Trophoblast cell (in vitro differentiated cells and primary cell): Measurements from ENCODE around the gene RPN1.
A peak's percentile ranks its signal among the peaks of the same experiment; 100 is the strongest.

Source experiments
- DNase-seq, 2 donors: peaks; one replicate each; pipeline ENCODE4 v3.0.0-alpha.2; 2016
- H2AFZ ChIP-seq: 2 replicates; pipeline ENCODE4 v1.6.1; 2013; ENCODE audit warnings: low read length, moderate library complexity, mild to moderate bottlenecking; ENCODE audit not compliant: insufficient read depth, poor library complexity
- H2AK5ac ChIP-seq: 2 replicates; pipeline ENCODE4 v1.6.1; 2013; ENCODE audit warnings: mild to moderate bottlenecking, low read length
- H2BK120ac ChIP-seq: 2 replicates; pipeline ENCODE4 v1.6.1; 2013; ENCODE audit warnings: low read length, mild to moderate bottlenecking, moderate library complexity; ENCODE audit not compliant: insufficient read depth, poor library complexity
- H2BK12ac ChIP-seq: 2 replicates; pipeline ENCODE4 v1.6.1; 2013; ENCODE audit warnings: mild to moderate bottlenecking, low read length, moderate library complexity
- H2BK5ac ChIP-seq: 2 replicates; pipeline ENCODE4 v1.6.1; 2013; ENCODE audit warnings: low read length, low read depth, moderate library complexity, mild to moderate bottlenecking; ENCODE audit not compliant: poor library complexity
- H3K14ac ChIP-seq: 2 replicates; pipeline ENCODE4 v1.6.1; 2013; ENCODE audit warnings: mild to moderate bottlenecking, low read length
- H3K18ac ChIP-seq: 2 replicates; pipeline ENCODE4 v1.6.1; 2013; ENCODE audit warnings: mild to moderate bottlenecking, low read length
- H3K23ac ChIP-seq: 2 replicates; pipeline ENCODE4 v1.6.1; 2013; ENCODE audit warnings: low read length
- H3K27ac ChIP-seq: 2 replicates; pipeline ENCODE4 v1.5.1; 2013; ENCODE audit warnings: low read depth, mild to moderate bottlenecking, inconsistent platforms, low read length, moderate library complexity
- H3K27me3 ChIP-seq: 2 replicates; pipeline ENCODE4 v1.6.1; 2013; ENCODE audit warnings: inconsistent platforms, mild to moderate bottlenecking, low read length, moderate library complexity; ENCODE audit not compliant: insufficient read depth
- H3K36me3 ChIP-seq, 2 experiments: 1 replicate in 1 of 2; 2 replicates in 1 of 2; pipeline ENCODE4 v1.6.1; 2013; ENCODE audit warnings: low read length in 2 of 2, mild to moderate bottlenecking in 2 of 2, moderate library complexity in 1 of 2; ENCODE audit not compliant: insufficient read depth in 2 of 2, control insufficient read depth in 1 of 2
- H3K4ac ChIP-seq: 2 replicates; pipeline ENCODE4 v1.6.1; 2013; ENCODE audit warnings: low read depth, mild to moderate bottlenecking, low read length, moderate library complexity
- H3K4me1 ChIP-seq, 2 experiments: 1 replicate in 1 of 2; 2 replicates in 1 of 2; pipeline ENCODE4 v1.6.1; 2013; ENCODE audit warnings: low read length in 2 of 2, mild to moderate bottlenecking in 2 of 2, moderate library complexity in 1 of 2; ENCODE audit not compliant: insufficient read depth in 2 of 2, control insufficient read depth in 1 of 2
- H3K4me2 ChIP-seq: 2 replicates; pipeline ENCODE4 v1.6.1; 2013; ENCODE audit warnings: inconsistent platforms, mild to moderate bottlenecking, low read length, moderate library complexity
- H3K4me3 ChIP-seq: 2 replicates; pipeline ENCODE4 v1.5.1; 2013; ENCODE audit warnings: mild to moderate bottlenecking, low read depth, low read length, inconsistent platforms
- H3K79me1 ChIP-seq: one replicate; pipeline ENCODE4 v1.6.1; 2013; ENCODE audit warnings: low read length
- H3K79me2 ChIP-seq: 2 replicates; pipeline ENCODE4 v1.6.1; 2013; ENCODE audit warnings: low read length, mild to moderate bottlenecking; ENCODE audit not compliant: control insufficient read depth, insufficient read depth, poor library complexity
- H3K9ac ChIP-seq: 2 replicates; pipeline ENCODE4 v1.6.1; 2013; ENCODE audit warnings: mild to moderate bottlenecking, low read length
- H3K9me3 ChIP-seq: 2 replicates; pipeline ENCODE4 v1.6.1; 2013; ENCODE audit warnings: low read depth, mild to moderate bottlenecking, control low read depth, inconsistent platforms, low read length; ENCODE audit not compliant: insufficient read depth
- H4K12ac ChIP-seq: 2 replicates; pipeline ENCODE4 v1.6.1; 2013; ENCODE audit warnings: low read depth, mild to moderate bottlenecking, low read length, moderate library complexity
- H4K8ac ChIP-seq: 2 replicates; pipeline ENCODE4 v1.6.1; 2013; ENCODE audit warnings: low read depth, mild to moderate bottlenecking, low read length, moderate library complexity
- H4K91ac ChIP-seq: one replicate; pipeline ENCODE4 v1.6.1; 2013; ENCODE audit warnings: low read depth, mild to moderate bottlenecking, low read length, moderate library complexity
- WGBS: extraction: QIAGEN DNeasy Blood & Tissue Kit; methylation state at CpG from one replicate; pipeline ENCODE4 v1.1.7; 2013; ENCODE audit warnings: missing lambda C conversion rate; ENCODE audit not compliant: insufficient read length, insufficient coverage; ENCODE audit errors: extremely low coverage; 5-methylcytosine and 5-hydroxymethylcytosine counted together

RPN1 gene

DNA sequence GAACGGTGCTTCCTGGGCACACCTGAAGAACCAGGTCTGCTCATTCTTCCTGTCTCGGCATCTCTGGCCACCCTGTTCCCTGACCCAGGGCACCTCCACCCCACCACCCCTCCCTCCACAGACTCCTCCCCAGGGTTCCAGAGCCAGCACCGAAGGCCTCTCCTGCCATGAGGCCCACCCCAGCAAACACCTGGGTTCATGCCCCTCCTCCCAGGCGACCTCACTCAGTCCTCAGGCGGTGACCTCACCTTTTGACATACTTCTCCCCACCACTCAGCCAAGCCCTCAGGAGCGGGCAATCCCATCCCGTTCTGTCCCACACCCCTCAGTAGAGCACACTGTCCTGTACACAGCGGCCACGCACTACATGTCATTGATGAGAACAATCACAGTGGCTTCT lies 72.3 kb downstream of the RPN1 start:
- Histone ChIP-seq H3K14ac (no peak overlapping the region), H3K4me1 (peaks cover 0 to 3% of the 10 kb centered on the region in 2 experiments), H3K4ac (no peak overlapping the region), H3K23ac (no peak overlapping the region), H2AK5ac (no peak overlapping the region), H3K27me3 (no peaks in the 10 kb centered on the region), H2BK120ac (no peak overlapping the region), H3K79me1 (no peaks in the 10 kb centered on the region), H2BK12ac (no peak overlapping the region), H4K91ac (no peak overlapping the region), H3K9ac (no peak overlapping the region), H3K79me2 (no peaks in the 10 kb centered on the region), H2AFZ (no peak overlapping the region), H3K36me3 (no peaks in the 10 kb centered on the region), H3K4me2 (no peak overlapping the region), H4K12ac (peak overlapping the region; percentile 38), H3K4me3 (no peak overlapping the region), H2BK5ac (no peak overlapping the region), H3K27ac (no peak overlapping the region), H3K18ac (no peak overlapping the region), H4K8ac (no peak overlapping the region), H3K9me3 (peaks cover 3% of the 10 kb centered on the region)
- DNase-seq = no peak
- no CpG with 5 or more reads among the region's 9 CpGs for WGBS

DNA sequence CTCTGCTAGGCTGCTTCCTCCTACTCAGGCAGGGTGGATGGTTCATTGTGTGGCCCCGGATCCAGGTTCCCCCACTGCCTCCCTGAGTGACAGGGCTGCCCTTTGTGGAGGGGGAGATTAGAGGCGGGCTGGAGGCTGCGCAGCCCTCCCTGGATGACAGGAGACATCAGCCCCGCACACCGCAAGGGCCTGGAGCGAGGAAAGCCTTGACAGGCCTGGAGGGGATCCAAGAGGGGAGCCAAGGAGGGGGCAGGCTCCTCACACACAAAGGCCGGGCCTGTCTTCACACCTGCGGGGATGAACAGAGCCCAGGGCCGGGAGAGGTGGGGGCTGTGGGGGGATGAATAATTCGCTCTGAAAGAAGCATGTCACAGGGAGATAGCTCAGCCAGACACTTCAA lies 72.9 kb downstream of the RPN1 start:
- Histone ChIP-seq H3K4ac (no peak overlapping the region), H4K91ac (no peak overlapping the region), H3K36me3 (no peaks in the 10 kb centered on the region), H4K12ac (no peak overlapping the region), H4K8ac (no peak overlapping the region), H3K27ac (no peak overlapping the region), H3K14ac (no peak overlapping the region), H2AK5ac (no peak overlapping the region), H3K27me3 (no peaks in the 10 kb centered on the region), H3K79me2 (no peaks in the 10 kb centered on the region), H3K9me3 (peaks cover 3% of the 10 kb centered on the region), H3K79me1 (no peaks in the 10 kb centered on the region), H3K4me2 (no peak overlapping the region), H2BK12ac (no peak overlapping the region), H3K4me1 (peaks cover 0 to 3% of the 10 kb centered on the region in 2 experiments), H2BK5ac (no peak overlapping the region), H2AFZ (no peak overlapping the region), H3K9ac (no peak overlapping the region), H3K23ac (no peak overlapping the region), H3K4me3 (no peak overlapping the region), H2BK120ac (no peak overlapping the region), H3K18ac (no peak overlapping the region)
- WGBS = no CpG with 5 or more reads among the region's 10 CpGs
- no peak for DNase-seq

DNA sequence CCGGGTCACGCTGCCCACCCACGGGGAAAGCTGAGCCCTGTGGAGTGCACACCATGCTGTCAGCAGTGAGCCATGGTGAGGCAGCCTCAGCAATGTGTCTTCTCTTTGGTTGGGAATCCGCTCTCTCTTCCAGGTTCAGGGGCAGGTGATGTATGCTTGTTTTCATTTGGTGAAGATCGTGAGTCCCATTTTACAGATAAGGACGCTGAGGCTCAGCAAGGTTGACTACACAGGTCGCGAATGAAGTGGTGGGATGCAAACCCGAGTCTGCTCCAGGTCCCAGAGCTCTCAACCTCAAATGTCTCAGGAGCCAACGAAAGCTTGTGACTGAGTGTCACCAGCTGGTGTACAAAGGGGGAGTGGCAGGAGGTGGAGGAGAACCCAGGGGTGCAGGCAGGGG lies 74.3 kb downstream of the RPN1 start:
- no peaks in the 10 kb centered on the region for H3K79me1 ChIP-seq
- no peaks in the 10 kb centered on the region for H3K79me2 ChIP-seq
- no peak overlapping the region for H3K4me2 ChIP-seq
- no peaks in the 10 kb centered on the region for H3K27me3 ChIP-seq
- H2BK5ac ChIP-seq = no peak overlapping the region
- H3K14ac ChIP-seq = no peak overlapping the region
- H4K8ac ChIP-seq = no peak overlapping the region
- no peak overlapping the region for H2AK5ac ChIP-seq
- H3K27ac ChIP-seq = no peak overlapping the region
- WGBS = no CpG with 5 or more reads among the region's 10 CpGs
- peaks cover 0 to 3% of the 10 kb centered on the region in 2 experiments for H3K4me1 ChIP-seq
- H3K4me3 ChIP-seq = no peak overlapping the region
- H3K4ac ChIP-seq = no peak overlapping the region
- H3K18ac ChIP-seq = no peak overlapping the region
- H3K36me3 ChIP-seq = no peaks in the 10 kb centered on the region
- no peak overlapping the region for H3K23ac ChIP-seq
- no peak overlapping the region for H2BK12ac ChIP-seq
- H2BK120ac ChIP-seq = no peak overlapping the region
- peaks cover 3% of the 10 kb centered on the region for H3K9me3 ChIP-seq
- H3K9ac ChIP-seq = no peak overlapping the region
- no peak overlapping the region for H2AFZ ChIP-seq
- no peak overlapping the region for H4K91ac ChIP-seq
- no peak overlapping the region for H4K12ac ChIP-seq
- DNase-seq = no peak

DNA sequence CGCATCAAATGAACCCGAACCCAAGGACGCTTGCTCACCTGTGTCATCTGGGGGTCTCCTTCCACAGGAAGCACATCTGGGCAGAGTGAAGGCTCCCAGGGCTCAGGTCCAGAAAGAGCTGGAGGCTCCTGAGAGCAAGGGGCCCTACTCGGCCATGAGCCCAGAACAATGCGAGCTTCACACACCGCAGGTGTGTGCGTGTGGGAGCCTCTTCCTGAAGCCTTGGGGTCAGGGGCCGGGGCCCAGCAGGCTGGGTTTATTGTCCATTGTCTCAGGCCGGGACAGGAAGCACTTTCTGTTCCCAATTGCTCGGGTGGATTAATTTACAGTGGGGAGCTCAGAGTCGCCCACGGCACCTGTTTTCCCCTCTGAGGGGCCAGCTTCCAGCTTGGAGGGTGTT lies 74.8 kb downstream of the RPN1 start:
- H2BK5ac ChIP-seq = no peak overlapping the region
- no peak overlapping the region for H2AFZ ChIP-seq
- no peak overlapping the region for H3K4ac ChIP-seq
- no peak overlapping the region for H2AK5ac ChIP-seq
- H3K14ac ChIP-seq = no peak overlapping the region
- no peaks in the 10 kb centered on the region for H3K36me3 ChIP-seq
- H4K8ac ChIP-seq = no peak overlapping the region
- no peak overlapping the region for H2BK12ac ChIP-seq
- H3K23ac ChIP-seq = no peak overlapping the region
- WGBS = no CpG with 5 or more reads among the region's 12 CpGs
- H3K79me2 ChIP-seq = no peaks in the 10 kb centered on the region
- no peaks in the 10 kb centered on the region for H3K79me1 ChIP-seq
- H4K91ac ChIP-seq = no peak overlapping the region
- peaks cover 3% of the 10 kb centered on the region for H3K9me3 ChIP-seq
- H3K9ac ChIP-seq = no peak overlapping the region
- peaks cover 0 to 3% of the 10 kb centered on the region in 2 experiments for H3K4me1 ChIP-seq
- no peaks in the 10 kb centered on the region for H3K27me3 ChIP-seq
- no peak overlapping the region for H3K4me2 ChIP-seq
- no peak overlapping the region for H3K18ac ChIP-seq
- H3K27ac ChIP-seq = no peak overlapping the region
- no peak overlapping the region for H3K4me3 ChIP-seq
- no peak overlapping the region for H2BK120ac ChIP-seq
- DNase-seq = no peak
- no peak overlapping the region for H4K12ac ChIP-seq
